T-helper 2 cell treated with Interferon-gamma antibody and Interleukin-4, amounts not matched to agents 5 μg/mL and 100 μg/mL, for 36 hours (primary cell): Measurements from ENCODE around the gene NEK1.

Experiments
- DNase-seq: peaks from one replicate; pipeline ENCODE4 v3.0.0; 2021; ENCODE audit warnings: low spot score
- H3K27ac Mint-ChIP-seq: one replicate; pipeline ENCODE4 v1.8.0; 2021; ENCODE audit warnings: mild to moderate bottlenecking, mixed read lengths
- H3K27me3 Mint-ChIP-seq: one replicate; pipeline ENCODE4 v1.8.0; 2021; ENCODE audit warnings: low read depth, mixed read lengths
- H3K36me3 Mint-ChIP-seq: one replicate; pipeline ENCODE4 v1.8.0; 2021; ENCODE audit warnings: low read depth, mixed read lengths
- H3K4me1 Mint-ChIP-seq: one replicate; pipeline ENCODE4 v1.8.0; 2021; ENCODE audit warnings: low read depth, mixed read lengths
- H3K4me3 Mint-ChIP-seq: one replicate; pipeline ENCODE4 v1.8.0; 2022; ENCODE audit warnings: mild to moderate bottlenecking, moderate library complexity, mixed read lengths
- H3K9me3 Mint-ChIP-seq: one replicate; pipeline ENCODE4 v1.8.0; 2021; ENCODE audit warnings: mixed read lengths

The NEK1 gene

GRCh38 chr4:169352360-169352759, 260.0 kb downstream of the NEK1 start:
- Mint-ChIP-seq H3K4me1 (no peaks in the 10 kb centered on the region), H3K4me3 (no peak overlapping the region), H3K27me3 (no peaks in the 10 kb centered on the region), H3K27ac (no peak overlapping the region), H3K9me3 (no peaks in the 10 kb centered on the region), H3K36me3 (no peaks in the 10 kb centered on the region)
- no peak for DNase-seq

- Mint-ChIP-seq H3K4me3 (no peak overlapping the region), H3K27ac (no peak overlapping the region), H3K4me1 (no peaks in the 10 kb centered on the region), H3K27me3 (no peaks in the 10 kb centered on the region), H3K9me3 (no peaks in the 10 kb centered on the region), H3K36me3 (no peaks in the 10 kb centered on the region)
- DNase-seq, result no peak
Measured at GRCh38 chr4:169351872-169352271, 260.5 kb downstream of the NEK1 start.

- H3K27me3 Mint-ChIP-seq, result no peaks in the 10 kb centered on the region
- no peaks in the 10 kb centered on the region for H3K4me1 Mint-ChIP-seq
- H3K27ac Mint-ChIP-seq, result no peak overlapping the region
- no peak overlapping the region for H3K4me3 Mint-ChIP-seq
- H3K36me3 Mint-ChIP-seq, result no peaks in the 10 kb centered on the region
- H3K9me3 Mint-ChIP-seq, result no peaks in the 10 kb centered on the region
- no peak for DNase-seq
Measured at GRCh38 chr4:169348541-169348940, 263.8 kb downstream of the NEK1 start.

- Mint-ChIP-seq H3K27ac (no peak overlapping the region), H3K9me3 (no peaks in the 10 kb centered on the region), H3K4me1 (no peaks in the 10 kb centered on the region), H3K27me3 (no peaks in the 10 kb centered on the region), H3K36me3 (no peaks in the 10 kb centered on the region), H3K4me3 (no peak overlapping the region)
- DNase-seq, result no peak
Measured at GRCh38 chr4:169346840-169347239, 265.5 kb downstream of the NEK1 start.

GRCh38 chr4:169345316-169345721, 267.1 kb downstream of the NEK1 start:
- Mint-ChIP-seq H3K4me1 (no peaks in the 10 kb centered on the region), H3K36me3 (no peaks in the 10 kb centered on the region), H3K4me3 (no peak overlapping the region), H3K27me3 (no peaks in the 10 kb centered on the region), H3K9me3 (no peaks in the 10 kb centered on the region), H3K27ac (no peak overlapping the region)
- DNase-seq, result no peak
